Memory B cell (primary cell): ENCODE results near the gene PLS3.

Experiments
- ATAC-seq: fragments of 150-1000 bp; cut with Tn5 transposase; 2 replicates; pipeline ENCODE4 v1.10.0; 2021; ENCODE audit warnings: low read depth, mild to moderate bottlenecking, moderate library complexity
- DNase-seq, 2 donors: peaks; one replicate each; pipeline ENCODE4 v3.0.0; 2022; ENCODE audit warnings: low spot score in 2 of 2
- H3K27ac Mint-ChIP-seq: one replicate; pipeline ENCODE4 v1.8.0; 2022; ENCODE audit warnings: mild to moderate bottlenecking, moderate library complexity, mixed read lengths
- H3K27me3 Mint-ChIP-seq: one replicate; pipeline ENCODE4 v1.8.0; 2022; ENCODE audit warnings: mixed read lengths
- H3K36me3 Mint-ChIP-seq: one replicate; pipeline ENCODE4 v1.8.0; 2022; ENCODE audit warnings: mild to moderate bottlenecking, mixed read lengths
- H3K4me1 Mint-ChIP-seq: one replicate; pipeline ENCODE4 v1.8.0; 2022; ENCODE audit warnings: mixed read lengths
- H3K4me3 Mint-ChIP-seq: one replicate; pipeline ENCODE4 v1.8.0; 2022; ENCODE audit warnings: mild to moderate bottlenecking, moderate library complexity, mixed read lengths
- H3K9me3 Mint-ChIP-seq: one replicate; pipeline ENCODE4 v1.8.0; 2022; ENCODE audit warnings: mixed read lengths

The PLS3 gene

DNA sequence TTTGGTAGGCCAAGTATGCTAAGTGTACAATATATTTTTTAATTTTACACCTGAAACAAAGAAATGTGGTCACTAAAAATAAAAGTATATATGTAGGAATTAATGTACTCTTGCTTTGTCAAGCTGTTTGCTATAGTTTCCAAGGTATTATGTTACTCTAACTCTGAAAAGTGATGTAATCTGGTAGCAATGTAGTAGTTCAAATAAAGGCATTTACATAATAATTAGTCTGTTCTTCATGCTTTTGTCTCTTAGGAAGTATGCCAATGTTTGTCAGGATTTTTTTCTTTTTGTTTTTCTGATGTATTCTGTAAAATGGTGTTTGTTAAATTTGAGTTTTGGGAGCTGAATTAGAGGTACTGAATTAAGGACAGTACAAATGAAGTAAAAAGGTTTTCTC is 89.5 kb downstream of the PLS3 start:
- Mint-ChIP-seq H3K27ac (no peak overlapping the region), H3K27me3 (no peaks in the 10 kb centered on the region), H3K4me1 (no peaks in the 10 kb centered on the region), H3K9me3 (no peaks in the 10 kb centered on the region), H3K4me3 (no peak overlapping the region), H3K36me3 (no peaks in the 10 kb centered on the region)
- ATAC-seq: no peak
- no peak for DNase-seq

GRCh38 chrX:115650916-115651315 is 89.9 kb downstream of the PLS3 start:
- Mint-ChIP-seq H3K27me3 (no peaks in the 10 kb centered on the region), H3K27ac (no peak overlapping the region), H3K4me1 (no peaks in the 10 kb centered on the region), H3K9me3 (no peaks in the 10 kb centered on the region), H3K4me3 (no peak overlapping the region), H3K36me3 (no peaks in the 10 kb centered on the region)
- DNase-seq: no peak
- no peak for ATAC-seq

DNA sequence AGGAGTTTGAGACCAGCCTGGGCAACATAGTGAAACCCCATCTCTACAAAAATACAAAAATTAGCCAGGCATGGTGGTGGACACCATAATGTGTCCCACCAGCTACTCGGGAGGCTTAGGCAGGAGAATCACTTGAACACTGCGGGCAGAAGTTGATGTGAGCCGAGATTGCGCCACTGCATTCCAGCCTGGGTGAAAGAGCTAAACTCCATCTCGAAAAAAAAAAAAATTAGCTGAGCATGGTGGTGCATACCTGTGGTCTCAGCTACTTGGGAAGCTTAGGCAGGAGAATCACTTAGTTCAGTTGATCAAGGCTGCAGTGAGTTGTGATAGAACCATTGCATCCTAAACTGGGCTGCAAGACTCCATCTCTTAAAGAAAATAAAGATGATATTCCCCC is 91.2 kb downstream of the PLS3 start:
- Mint-ChIP-seq H3K9me3 (no peaks in the 10 kb centered on the region), H3K36me3 (no peaks in the 10 kb centered on the region), H3K27me3 (no peaks in the 10 kb centered on the region), H3K4me3 (no peak overlapping the region), H3K4me1 (no peaks in the 10 kb centered on the region), H3K27ac (no peak overlapping the region)
- DNase-seq (no peak), ATAC-seq (no peak)

GRCh38 chrX:115665122-115665521 is 104.1 kb downstream of the PLS3 start:
- H3K9me3 Mint-ChIP-seq: no peaks in the 10 kb centered on the region
- no peak overlapping the region for H3K4me3 Mint-ChIP-seq
- no peaks in the 10 kb centered on the region for H3K4me1 Mint-ChIP-seq
- no peak overlapping the region for H3K27ac Mint-ChIP-seq
- DNase-seq (no peak), ATAC-seq (no peak)
- no peaks in the 10 kb centered on the region for H3K27me3 Mint-ChIP-seq
- H3K36me3 Mint-ChIP-seq: no peaks in the 10 kb centered on the region

GRCh38 chrX:115679460-115679859 is 118.5 kb downstream of the PLS3 start:
- no peak for DNase-seq
- Mint-ChIP-seq H3K36me3 (no peaks in the 10 kb centered on the region), H3K27ac (no peak overlapping the region), H3K27me3 (no peaks in the 10 kb centered on the region), H3K4me3 (no peak overlapping the region), H3K9me3 (no peaks in the 10 kb centered on the region), H3K4me1 (no peaks in the 10 kb centered on the region)
- no peak for ATAC-seq

GRCh38 chrX:115687595-115687994 is 126.6 kb downstream of the PLS3 start:
- no peaks in the 10 kb centered on the region for H3K36me3 Mint-ChIP-seq
- H3K27ac Mint-ChIP-seq: no peak overlapping the region
- H3K9me3 Mint-ChIP-seq: no peaks in the 10 kb centered on the region
- H3K4me3 Mint-ChIP-seq: no peak overlapping the region
- no peak for ATAC-seq
- DNase-seq: no peak
- no peaks in the 10 kb centered on the region for H3K27me3 Mint-ChIP-seq
- no peaks in the 10 kb centered on the region for H3K4me1 Mint-ChIP-seq

DNA sequence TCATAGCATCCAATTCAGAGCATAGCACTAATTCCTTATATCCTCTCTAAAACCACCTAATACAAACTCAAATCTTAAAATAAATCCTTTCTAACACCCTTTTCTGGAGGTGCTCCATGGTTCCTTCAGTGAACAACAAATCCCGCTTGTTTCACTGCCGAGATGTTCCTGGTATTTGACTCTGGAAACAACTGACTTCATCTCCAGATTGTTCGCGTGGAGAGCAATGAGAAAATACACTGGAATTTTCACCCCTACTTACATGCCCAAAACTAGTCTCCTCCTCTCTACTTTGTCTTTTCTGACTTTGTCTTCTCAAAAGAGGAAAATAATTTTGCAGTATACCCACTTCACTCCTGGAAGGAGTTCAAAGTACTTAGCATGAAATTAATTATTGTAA is 129.0 kb downstream of the PLS3 start:
- H3K27me3 Mint-ChIP-seq: no peaks in the 10 kb centered on the region
- ATAC-seq (no peak), DNase-seq (no peak)
- H3K27ac Mint-ChIP-seq: no peak overlapping the region
- H3K4me3 Mint-ChIP-seq: no peak overlapping the region
- H3K9me3 Mint-ChIP-seq: no peaks in the 10 kb centered on the region
- H3K4me1 Mint-ChIP-seq: no peaks in the 10 kb centered on the region
- no peaks in the 10 kb centered on the region for H3K36me3 Mint-ChIP-seq

GRCh38 chrX:115690511-115691216 is 129.7 kb downstream of the PLS3 start:
- DNase-seq (peak; percentile 1 to 35), ATAC-seq (no peak)
- no peak overlapping the region for H3K27ac Mint-ChIP-seq
- no peaks in the 10 kb centered on the region for H3K9me3 Mint-ChIP-seq
- no peak overlapping the region for H3K4me3 Mint-ChIP-seq
- no peaks in the 10 kb centered on the region for H3K4me1 Mint-ChIP-seq
- no peaks in the 10 kb centered on the region for H3K27me3 Mint-ChIP-seq
- no peaks in the 10 kb centered on the region for H3K36me3 Mint-ChIP-seq

GRCh38 chrX:115693476-115693875 is 132.5 kb downstream of the PLS3 start:
- DNase-seq: no peak
- Mint-ChIP-seq H3K4me3 (no peak overlapping the region), H3K27ac (no peak overlapping the region), H3K9me3 (no peaks in the 10 kb centered on the region), H3K36me3 (no peaks in the 10 kb centered on the region), H3K27me3 (no peaks in the 10 kb centered on the region), H3K4me1 (no peaks in the 10 kb centered on the region)
- no peak for ATAC-seq

GRCh38 chrX:115694028-115694427 is 133.1 kb downstream of the PLS3 start:
- Mint-ChIP-seq H3K9me3 (no peaks in the 10 kb centered on the region), H3K27ac (no peak overlapping the region), H3K27me3 (no peaks in the 10 kb centered on the region), H3K36me3 (no peaks in the 10 kb centered on the region), H3K4me1 (no peaks in the 10 kb centered on the region), H3K4me3 (no peak overlapping the region)
- DNase-seq: no peak
- ATAC-seq: no peak

- Mint-ChIP-seq H3K27ac (no peak overlapping the region), H3K27me3 (no peaks in the 10 kb centered on the region), H3K4me1 (no peaks in the 10 kb centered on the region), H3K4me3 (no peak overlapping the region), H3K36me3 (no peaks in the 10 kb centered on the region), H3K9me3 (no peaks in the 10 kb centered on the region)
- no peak for ATAC-seq
- DNase-seq: no peak
Observed at GRCh38 chrX:115696039-115696438, 135.1 kb downstream of the PLS3 start.

GRCh38 chrX:115696939-115697338 is 136.0 kb downstream of the PLS3 start:
- Mint-ChIP-seq H3K9me3 (no peaks in the 10 kb centered on the region), H3K36me3 (no peaks in the 10 kb centered on the region), H3K27me3 (no peaks in the 10 kb centered on the region), H3K4me1 (no peaks in the 10 kb centered on the region), H3K27ac (no peak overlapping the region), H3K4me3 (no peak overlapping the region)
- no peak for ATAC-seq
- DNase-seq: no peak

DNA sequence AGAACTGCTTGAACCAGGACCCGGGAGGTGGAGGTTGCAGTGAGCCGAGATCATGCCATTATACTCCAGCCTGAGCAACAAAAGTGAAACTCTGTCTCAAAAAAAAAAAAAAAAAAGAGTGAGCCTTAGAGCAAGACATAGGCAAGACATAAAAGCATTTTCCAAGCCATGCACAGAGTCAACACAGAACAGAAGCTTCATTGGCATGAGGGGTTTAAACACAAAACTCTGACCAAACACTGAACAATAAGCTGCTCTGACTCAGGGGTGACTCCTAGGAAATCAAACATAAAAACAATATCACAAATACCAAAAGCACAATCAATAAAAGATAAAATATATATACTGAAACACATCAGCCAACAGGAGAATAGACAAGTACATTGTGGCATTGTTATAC is 136.8 kb downstream of the PLS3 start:
- no peaks in the 10 kb centered on the region for H3K27me3 Mint-ChIP-seq
- DNase-seq (no peak), ATAC-seq (no peak)
- H3K4me1 Mint-ChIP-seq: no peaks in the 10 kb centered on the region
- H3K4me3 Mint-ChIP-seq: no peak overlapping the region
- no peaks in the 10 kb centered on the region for H3K36me3 Mint-ChIP-seq
- H3K27ac Mint-ChIP-seq: no peak overlapping the region
- no peaks in the 10 kb centered on the region for H3K9me3 Mint-ChIP-seq
